PC-3 (cell line): ENCODE results near the gene USP15.

ENCODE experiments used
- EZH2 ChIP-seq: fragments of 300-600 bp; sonication (generic); IDR thresholded peaks from one replicate; pipeline ENCODE4 v1.6.1; 2017; ENCODE audit warnings: antibody characterized with exemption, mild to moderate bottlenecking, low read length; ENCODE audit not compliant: unreplicated experiment
- TF ChIP-seq, protein P1 (sequence below): fragments of 300-600 bp; sonication (generic); conservative IDR thresholded peaks from 2 replicates; pipeline ENCODE4 v1.5.1; 2017; ENCODE audit warnings: antibody characterized with exemption, low read depth, mild to moderate bottlenecking, low read length

DNA sequence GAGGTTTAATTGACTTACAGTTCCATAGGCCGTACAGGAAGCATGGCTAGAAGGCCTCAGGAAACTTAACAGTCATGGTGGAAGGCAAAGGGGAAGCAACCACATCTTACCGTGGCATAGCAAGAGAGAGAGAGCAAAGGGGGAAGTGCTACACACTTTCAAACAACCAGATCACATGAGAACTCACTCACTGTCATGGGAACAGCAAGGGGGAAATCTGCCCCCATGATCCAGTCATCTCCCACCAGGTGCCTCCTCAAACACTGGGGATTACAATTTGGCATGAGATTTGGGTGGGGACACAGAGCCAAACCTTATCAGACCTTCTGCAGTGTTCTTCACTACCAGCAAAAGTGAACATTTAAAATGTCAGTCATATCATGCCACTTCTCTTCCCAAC, 58.9 kb downstream of the USP15 start:
- TF ChIP-seq, protein P1, sequence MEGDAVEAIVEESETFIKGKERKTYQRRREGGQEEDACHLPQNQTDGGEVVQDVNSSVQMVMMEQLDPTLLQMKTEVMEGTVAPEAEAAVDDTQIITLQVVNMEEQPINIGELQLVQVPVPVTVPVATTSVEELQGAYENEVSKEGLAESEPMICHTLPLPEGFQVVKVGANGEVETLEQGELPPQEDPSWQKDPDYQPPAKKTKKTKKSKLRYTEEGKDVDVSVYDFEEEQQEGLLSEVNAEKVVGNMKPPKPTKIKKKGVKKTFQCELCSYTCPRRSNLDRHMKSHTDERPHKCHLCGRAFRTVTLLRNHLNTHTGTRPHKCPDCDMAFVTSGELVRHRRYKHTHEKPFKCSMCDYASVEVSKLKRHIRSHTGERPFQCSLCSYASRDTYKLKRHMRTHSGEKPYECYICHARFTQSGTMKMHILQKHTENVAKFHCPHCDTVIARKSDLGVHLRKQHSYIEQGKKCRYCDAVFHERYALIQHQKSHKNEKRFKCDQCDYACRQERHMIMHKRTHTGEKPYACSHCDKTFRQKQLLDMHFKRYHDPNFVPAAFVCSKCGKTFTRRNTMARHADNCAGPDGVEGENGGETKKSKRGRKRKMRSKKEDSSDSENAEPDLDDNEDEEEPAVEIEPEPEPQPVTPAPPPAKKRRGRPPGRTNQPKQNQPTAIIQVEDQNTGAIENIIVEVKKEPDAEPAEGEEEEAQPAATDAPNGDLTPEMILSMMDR = no peak
- TF ChIP-seq EZH2 = no peak
